ENCODE data around the gene SULT4A1. TPM values are rescaled to one million over a fixed set of nuclear protein-coding genes. Genes with fewer than 3 reads are reported as not detected.

The SULT4A1 gene
- total and polyA plus RNA-seq, 12 donors: 0.19 to 1.2 (median 0.29) TPM; not detected in 2

DNA sequence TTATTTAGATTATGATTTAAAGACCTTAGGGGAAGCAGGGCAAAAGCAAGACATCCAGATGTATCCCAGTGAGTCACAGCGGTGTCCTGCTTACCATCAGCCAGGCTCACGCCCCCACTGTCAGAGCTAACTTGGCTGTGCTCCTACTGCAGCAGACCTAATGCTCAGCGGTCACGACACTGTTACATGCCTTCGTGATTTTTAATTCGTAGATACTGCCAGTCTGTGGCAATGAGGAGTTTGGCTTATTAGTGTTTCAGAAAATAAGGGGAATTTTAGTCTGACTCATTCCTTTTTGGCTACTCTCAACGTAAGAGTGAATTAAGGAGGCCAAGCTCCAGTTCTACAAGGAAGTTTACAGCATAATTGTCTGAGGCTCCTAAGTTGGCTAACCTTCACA is 72.9 kb downstream of the SULT4A1 start:
- Histone ChIP-seq H3K27me3 (no peaks in the 10 kb centered on the region), H3K27ac (peak overlapping the region in 1 of 10 donors; percentile 39), H3K36me3 (no peaks in the 10 kb centered on the region), H3K4me3 (no peak overlapping the region), H3K9me3 (peaks cover 0 to 13% (median 0%) of the 10 kb centered on the region in 11 donors), H3K4me1 (peaks cover 0 to 7% (median 0%) of the 10 kb centered on the region in 9 donors)
- intact Hi-C loops (cut with DNase I): no loop called here
- TF ChIP-seq CTCF (IDR thresholded peaks at IDR 0.05): no peak
- DNase-seq (peak; percentile 23 to 55), ATAC-seq (peak; percentile 78 to 99 (median 92))
- 24 to 41% methylated on average over 7 of the region's 7 CpGs for WGBS, 2 donors

DNA sequence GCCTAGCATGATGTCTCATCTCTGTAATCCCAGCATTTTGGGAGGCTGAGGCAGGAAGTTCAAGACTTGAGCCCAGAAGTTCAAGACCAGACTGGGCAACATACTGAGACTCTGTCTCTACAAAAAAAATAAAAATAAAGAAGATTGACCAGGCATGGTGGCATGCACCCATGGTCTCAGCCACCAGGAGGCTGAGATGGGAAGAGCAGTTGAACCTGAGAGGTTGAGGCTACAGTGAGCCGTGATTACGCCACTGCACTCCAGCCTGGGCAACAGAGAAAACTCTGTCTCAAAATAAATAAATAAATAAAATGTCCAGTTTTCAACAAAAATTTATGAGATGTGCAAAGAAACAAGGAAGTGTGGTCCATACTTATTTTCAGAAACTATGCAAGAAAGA is 78.5 kb downstream of the SULT4A1 start:
- peaks cover 0 to 13% (median 0%) of the 10 kb centered on the region in 11 donors for H3K9me3 ChIP-seq
- ATAC-seq: no peak
- H3K27me3 ChIP-seq: no peaks in the 10 kb centered on the region
- no peak for DNase-seq
- H3K27ac ChIP-seq: no peak overlapping the region
- WGBS, 2 donors: 94 to 100% methylated on average over 2 of the region's 2 CpGs
- TF ChIP-seq CTCF (IDR thresholded peaks at IDR 0.05): peak in 1 of 9 donors; percentile 12
- no peak overlapping the region for H3K4me3 ChIP-seq
- intact Hi-C loops (cut with DNase I): no loop called here
- peaks cover 0 to 9% (median 0%) of the 10 kb centered on the region in 9 donors for H3K36me3 ChIP-seq
- H3K4me1 ChIP-seq: no peaks in the 10 kb centered on the region

GRCh38 chr22:43782448-43782847 is 79.9 kb downstream of the SULT4A1 start:
- intact Hi-C loops (cut with DNase I): no loop called here
- H3K4me3 ChIP-seq: no peak overlapping the region
- ATAC-seq: no peak
- H3K27ac ChIP-seq: no peak overlapping the region
- H3K9me3 ChIP-seq: peaks cover 0 to 7% (median 0%) of the 10 kb centered on the region in 11 donors
- H3K27me3 ChIP-seq: no peaks in the 10 kb centered on the region
- WGBS, 2 donors: 84 to 87% methylated on average over 3 of the region's 3 CpGs
- TF ChIP-seq CTCF (IDR thresholded peaks at IDR 0.05): no peak
- peaks cover 0 to 9% (median 0%) of the 10 kb centered on the region in 9 donors for H3K36me3 ChIP-seq
- no peak for DNase-seq
- H3K4me1 ChIP-seq: no peaks in the 10 kb centered on the region

DNA sequence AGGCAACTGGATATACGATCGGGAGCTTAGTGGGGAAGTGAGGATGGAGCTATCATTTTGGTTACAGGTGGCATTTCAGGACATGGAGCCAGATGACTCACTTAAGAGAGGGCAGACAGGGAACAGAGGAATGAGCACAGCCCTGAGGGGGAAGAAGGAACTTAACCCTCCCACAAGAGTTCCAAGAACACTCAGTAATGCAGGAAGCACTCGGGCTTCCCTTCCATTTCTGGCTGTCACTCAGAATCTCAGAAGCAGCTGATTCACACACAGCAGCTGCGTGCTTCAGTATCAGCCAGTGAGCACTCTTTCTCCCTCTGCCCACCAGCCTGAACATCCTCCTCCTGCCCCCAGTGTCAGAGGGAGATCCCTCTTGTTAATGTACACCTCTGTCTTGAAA is 85.0 kb downstream of the SULT4A1 start:
- WGBS, 2 donors: 48 to 56% methylated on average over 4 of the region's 4 CpGs
- peaks cover 0 to 9% (median 0%) of the 10 kb centered on the region in 9 donors for H3K36me3 ChIP-seq
- no peak overlapping the region for H3K4me3 ChIP-seq
- H3K27me3 ChIP-seq: no peaks in the 10 kb centered on the region
- H3K9me3 ChIP-seq: no peaks in the 10 kb centered on the region
- DNase-seq (no peak), ATAC-seq (peak in 6 of 8 donors; percentile 37 to 79 (median 55))
- no peaks in the 10 kb centered on the region for H3K4me1 ChIP-seq
- TF ChIP-seq CTCF (IDR thresholded peaks at IDR 0.05): no peak
- H3K27ac ChIP-seq: no peak overlapping the region
- intact Hi-C loops (cut with DNase I): no loop called here

All from heart right ventricle (tissue), 16 donors.